ENCODE results near the gene RTF2.
"Not testable (repeated sequence)": the region's sequence is repeated elsewhere in the genome, so short reads cannot be mapped to it uniquely, and the experiment has no call there.

RTF2 gene

GRCh38 chr20:56503916-56504315, 35.5 kb downstream of the RTF2 start:
- DNase-seq = no peak

GRCh38 chr20:56504373-56505005, 36.1 kb downstream of the RTF2 start:
- no peak for DNase-seq

- DNase-seq = no peak
Measured at GRCh38 chr20:56506103-56506502, 37.7 kb downstream of the RTF2 start.

GRCh38 chr20:56511926-56512325, 43.5 kb downstream of the RTF2 start:
- no peak for DNase-seq

DNA sequence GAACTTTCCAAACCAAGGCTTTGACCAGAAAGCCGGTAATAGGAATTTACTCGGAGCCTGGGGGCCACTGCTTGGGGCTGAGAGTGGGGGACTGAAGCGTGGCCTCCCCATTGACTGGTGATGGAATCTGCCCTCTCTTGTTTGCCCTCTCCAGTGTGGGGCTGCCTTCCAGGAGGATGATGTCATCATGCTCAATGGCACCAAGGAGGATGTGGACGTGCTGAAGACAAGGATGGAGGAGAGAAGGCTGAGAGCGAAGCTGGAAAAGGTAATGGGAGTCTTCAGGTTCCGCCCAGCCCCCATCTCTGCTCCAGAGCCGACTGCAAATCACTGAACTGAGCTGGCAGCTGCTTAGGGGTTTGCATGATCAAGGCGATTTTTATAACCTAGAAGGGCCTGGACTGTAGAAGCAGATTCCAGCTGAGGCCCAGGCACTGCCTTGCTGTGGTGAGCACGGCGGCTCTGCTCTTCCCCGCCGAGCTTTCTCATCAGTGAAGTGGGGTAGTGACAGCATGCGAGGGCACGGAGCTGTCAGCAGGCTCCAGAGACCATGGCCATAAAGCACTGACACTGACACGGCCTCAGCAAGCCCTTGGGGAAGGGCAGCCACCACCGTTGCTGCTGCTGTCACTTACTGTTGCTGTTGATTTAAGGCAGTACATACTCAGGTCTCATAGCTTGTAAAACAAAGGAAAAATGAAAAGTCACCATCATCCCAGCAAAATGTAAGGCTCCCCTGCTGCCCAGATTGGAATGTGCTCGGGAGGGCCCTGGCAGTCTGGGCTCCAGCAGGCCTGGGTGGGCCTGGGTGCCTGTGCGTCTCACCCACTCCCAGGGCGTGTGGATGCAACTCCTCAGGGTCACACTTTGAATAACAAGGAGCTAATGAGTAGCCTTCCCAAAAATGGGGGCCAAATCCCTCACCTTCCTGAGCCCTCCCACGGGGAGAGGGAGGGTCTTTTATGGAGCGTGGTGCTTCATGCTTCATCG, 45.0 kb downstream of the RTF2 start:
- no peak for DNase-seq

DNA sequence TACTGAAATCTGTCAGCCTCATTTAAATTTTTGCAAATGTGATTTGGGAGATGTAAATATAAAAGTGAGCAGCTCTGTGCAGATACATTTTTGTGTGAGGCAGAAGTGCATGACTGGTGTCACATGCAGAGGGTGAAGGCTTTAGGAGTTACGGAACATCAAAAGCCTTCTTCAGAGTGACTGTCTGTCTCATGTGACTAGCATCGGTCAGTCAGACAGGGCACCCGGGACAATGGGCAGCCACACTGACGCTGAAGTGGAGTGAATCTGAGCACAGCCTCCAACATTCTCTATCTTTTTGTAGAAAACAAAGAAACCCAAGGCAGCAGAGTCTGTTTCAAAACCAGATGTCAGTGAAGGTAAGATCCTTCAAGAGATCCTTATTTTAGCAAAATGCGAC, 48.2 kb downstream of the RTF2 start:
- DNase-seq = no peak

GRCh38 chr20:56517211-56517610, 48.8 kb downstream of the RTF2 start:
- no peak for DNase-seq

DNA sequence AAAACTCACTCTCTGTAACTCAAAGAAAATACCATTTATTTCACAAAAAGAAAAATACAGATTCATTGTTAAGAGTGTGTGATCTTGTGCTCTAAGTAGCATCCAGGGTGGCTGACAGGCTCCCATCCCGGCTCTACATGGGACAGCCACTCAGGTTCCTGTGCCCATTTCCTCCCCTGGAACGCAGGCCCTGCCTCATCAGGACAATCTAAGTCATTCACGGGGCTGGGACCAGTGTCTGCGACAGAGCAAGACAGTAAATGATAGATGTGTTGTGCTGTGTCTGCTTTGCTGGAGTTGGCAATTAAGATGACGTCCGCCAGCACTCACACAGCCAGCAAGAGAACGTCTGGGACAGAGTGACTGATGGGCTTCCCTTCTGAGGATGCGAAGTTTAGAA, 49.2 kb downstream of the RTF2 start:
- DNase-seq = no peak

- DNase-seq = no peak
Measured at GRCh38 chr20:56518126-56518525, 49.7 kb downstream of the RTF2 start.

DNA sequence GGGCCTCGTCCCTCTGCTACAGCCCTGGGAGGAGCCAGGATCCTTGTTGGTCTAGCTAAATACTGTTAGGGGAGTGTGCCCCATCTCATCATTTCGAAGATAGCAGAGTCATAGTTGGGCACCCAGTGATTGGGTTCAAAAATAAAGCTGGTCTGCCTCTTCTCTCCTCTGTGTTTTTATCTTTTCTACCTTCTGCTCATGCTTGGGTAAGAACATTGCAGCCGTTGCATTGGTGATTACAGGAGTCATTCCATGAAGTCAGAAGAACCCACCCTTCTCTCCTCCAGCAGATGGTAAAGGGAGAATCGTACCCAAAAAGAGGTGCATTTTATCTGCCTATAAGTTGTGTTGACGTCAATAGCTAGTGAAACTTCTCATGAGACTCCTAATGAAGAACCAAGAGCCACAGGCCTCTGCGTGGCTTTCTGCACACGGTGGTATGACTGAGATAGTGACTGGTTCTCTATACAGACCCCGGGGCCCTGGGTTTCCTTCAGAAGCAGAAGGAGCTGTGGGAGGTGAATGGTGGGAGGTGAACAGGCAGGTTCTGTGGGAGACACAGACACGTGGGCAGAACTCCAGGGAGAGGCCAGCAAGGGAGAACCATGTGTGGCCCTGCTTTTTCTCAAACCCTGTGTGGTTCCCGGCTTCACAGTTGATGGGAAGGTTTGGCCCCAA, 50.4 kb downstream of the RTF2 start:
- DNase-seq = no peak

DNA sequence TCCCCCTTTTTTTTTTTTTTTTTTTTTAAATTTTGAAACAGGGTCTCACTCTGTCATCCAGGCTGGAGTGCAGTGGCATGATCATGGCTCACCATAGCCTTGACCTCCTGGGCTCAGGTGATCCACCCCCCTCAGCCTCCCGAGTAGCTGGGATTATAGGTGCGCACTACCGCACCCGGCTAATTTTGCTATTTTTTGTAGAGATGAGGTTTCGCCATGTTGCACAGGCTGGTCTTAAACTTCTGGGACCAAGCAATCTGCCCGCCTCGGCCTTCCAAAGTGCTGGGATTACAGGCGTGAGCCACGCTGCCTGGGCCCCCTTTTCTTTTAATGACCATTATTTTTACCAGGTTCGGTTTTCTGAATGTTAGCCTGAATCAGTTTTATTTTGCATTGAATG, 51.1 kb downstream of the RTF2 start:
- DNase-seq = no peak

GRCh38 chr20:56520180-56520579, 51.8 kb downstream of the RTF2 start:
- no peak for DNase-seq

- not testable (repeated sequence) for DNase-seq
Measured at GRCh38 chr20:56520746-56521354, 52.4 kb downstream of the RTF2 start.

- no peak for DNase-seq
Measured at GRCh38 chr20:56522311-56522710, 53.9 kb downstream of the RTF2 start.

DNA sequence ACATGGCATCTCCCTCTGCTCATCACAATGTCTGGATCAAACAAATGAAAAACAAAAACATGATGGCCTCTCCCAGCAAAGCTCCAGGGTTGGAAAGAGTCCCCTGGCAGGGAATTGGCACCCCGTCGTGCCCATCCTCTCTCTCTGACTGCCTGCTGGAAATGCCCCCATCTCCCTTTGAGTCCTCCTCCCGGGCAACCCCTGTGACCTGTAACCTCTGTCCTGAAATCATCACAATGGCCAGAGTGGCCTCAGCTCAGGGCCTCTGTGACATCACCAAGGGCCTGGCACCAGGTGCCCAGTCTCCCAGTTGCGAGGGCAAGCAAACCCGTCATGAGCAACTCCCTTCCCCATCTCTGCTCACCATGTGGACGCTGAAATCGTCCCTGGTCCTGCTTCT, 56.0 kb downstream of the RTF2 start, which contains the start of gene FAM209A:
Gene FAM209A (plus strand): TSS at position 301 of the 400 bp plus-strand sequence. CDS start 65 bp downstream, at position 366.
- DNase-seq = not testable (repeated sequence)

GRCh38 chr20:56527521-56527920, 59.1 kb downstream of the RTF2 start:
- no peak for DNase-seq

GRCh38 chr20:56532946-56533345, 64.5 kb downstream of the RTF2 start, which contains the start of gene FAM209B:
Gene FAM209B, plus strand, starts transcription at chr20:56533246. Its CDS starts 96 bp downstream, at chr20:56533342.
- DNase-seq = not testable (repeated sequence)

GRCh38 chr20:56537997-56538396, 69.6 kb downstream of the RTF2 start:
- DNase-seq = no peak

DNA sequence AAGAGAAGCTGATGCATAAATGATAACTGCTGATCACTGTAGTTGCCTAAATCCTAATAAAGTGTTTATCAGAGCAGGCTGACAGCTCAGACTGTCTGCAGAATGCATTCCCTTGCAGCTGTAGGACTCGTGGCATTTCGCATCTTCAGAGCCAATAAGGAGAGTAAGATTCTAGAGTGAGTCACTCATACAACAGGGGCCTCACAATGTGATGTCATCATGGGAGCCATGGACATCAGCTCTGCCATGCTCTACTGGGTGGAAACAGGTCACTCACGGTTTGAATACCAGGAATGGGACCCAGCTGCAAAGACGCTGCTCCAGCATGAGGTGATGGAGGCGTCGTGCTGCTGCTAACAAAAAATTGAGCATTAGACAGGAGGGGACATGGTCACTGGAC, 72.0 kb downstream of the RTF2 start:
- no peak for DNase-seq

DNA sequence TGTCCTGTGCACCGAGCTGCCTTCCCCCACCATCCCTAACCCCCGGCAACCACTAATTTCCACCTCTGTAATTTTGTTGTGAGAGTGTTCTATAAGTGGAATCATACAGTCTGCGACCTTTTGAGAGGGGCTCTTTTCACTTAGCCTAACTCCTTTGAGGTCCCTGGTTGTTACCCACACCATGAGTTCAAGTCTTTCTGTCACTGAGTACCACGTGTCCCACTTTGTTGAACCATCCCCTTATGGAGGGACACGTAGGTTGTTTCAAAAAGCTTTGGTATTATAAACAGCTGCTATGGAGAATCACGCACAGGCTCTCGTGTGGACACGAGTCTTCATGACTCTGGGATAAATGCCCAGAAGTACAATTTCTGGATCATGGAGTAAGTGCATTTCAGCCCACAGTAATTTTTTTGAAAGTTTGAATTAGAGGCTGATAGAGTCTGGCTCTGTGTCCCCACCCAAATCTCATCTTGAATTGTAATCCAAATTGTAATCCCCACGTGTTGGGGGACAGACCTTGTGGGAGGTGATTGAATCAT, 74.1 kb downstream of the RTF2 start:
- no peak for DNase-seq

DNA sequence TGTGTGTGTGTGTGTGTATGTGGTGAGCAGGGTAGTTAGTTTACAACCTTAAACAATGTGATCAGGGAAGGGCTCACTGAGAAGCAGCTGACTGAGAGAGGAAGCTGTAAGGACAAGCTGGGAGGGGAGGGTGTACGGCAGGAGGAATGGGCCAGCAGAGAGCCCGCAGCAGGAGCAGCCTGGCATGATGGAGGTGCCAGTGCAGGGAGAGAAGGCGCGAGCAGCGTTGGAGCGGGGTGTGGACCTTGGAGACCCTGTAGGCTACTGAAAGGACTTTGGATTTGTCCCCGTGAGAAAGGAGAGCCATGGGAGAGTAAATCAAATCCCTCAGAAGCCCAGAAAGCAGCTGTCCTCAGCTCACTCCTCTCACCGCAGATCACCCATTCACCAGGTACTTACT, 83.1 kb downstream of the RTF2 start:
- no peak for DNase-seq

GRCh38 chr20:56552911-56553629, 84.6 kb downstream of the RTF2 start:
- no peak for DNase-seq

All from CD4-positive, alpha-beta T cell treated with Interleukin-4 for 4 hours (primary cell).